PC-9 (cell line): Measurements from ENCODE around the gene DFFA. TPM values are rescaled to one million over a fixed set of nuclear protein-coding genes. Genes with fewer than 3 reads are reported as not detected.

Experiments
- BruUV-seq: library from RNA; stranded (reverse); fragments of 400-500 nt; replicated peaks from 2 replicates; lab custom pipeline; 2021; lab: Mats Ljungman, UMichigan
- CTCF ChIA-PET: fragments of 300-600 bp; sonication (Branson Sonifier 250); formaldehyde crosslinking; loops from one replicate; lab custom pipeline; 2022; ENCODE audit warnings: antibody characterized with exemption; lab: Charles Lee
- POLR2A ChIA-PET: fragments of 300-600 bp; sonication (Branson Sonifier 250); formaldehyde crosslinking; loops from one replicate; lab custom pipeline; 2022; ENCODE audit warnings: antibody characterized with exemption; ENCODE audit not compliant: unreplicated experiment; lab: Charles Lee
- DNase-seq, 2 experiments: peaks; one replicate each; pipeline versions ENCODE4 v3.0.0 to v3.0.0-alpha.2; 2015 to 2022; ENCODE audit warnings: mixed read lengths in 1 of 2
- H2AFZ ChIP-seq: fragments of 200-600 bp; sonication (generic); 2 replicates; pipeline ENCODE4 v1.8.1; 2017; ENCODE audit warnings: antibody characterized with exemption
- H3F3A ChIP-seq: fragments of 200-600 bp; sonication (generic); 2 replicates; pipeline ENCODE4 v1.8.1; 2017; ENCODE audit warnings: antibody characterized with exemption, mild to moderate bottlenecking, low read depth; ENCODE audit not compliant: insufficient read depth
- H3K27ac ChIP-seq: fragments of 200-600 bp; sonication (generic); 2 replicates; pipeline ENCODE4 v1.6.1; 2016; ENCODE audit warnings: mixed run types
- H3K27me3 ChIP-seq: fragments of 200-600 bp; sonication (generic); 2 replicates; pipeline ENCODE4 v1.6.1; 2016; ENCODE audit warnings: low read depth, mixed run types; ENCODE audit not compliant: insufficient read depth
- H3K36me3 ChIP-seq: fragments of 200-600 bp; sonication (generic); 2 replicates; pipeline ENCODE4 v1.6.1; 2016; ENCODE audit warnings: low read depth, mixed run types
- H3K4me1 ChIP-seq: fragments of 200-600 bp; sonication (generic); replicated peaks from 2 replicates; pipeline ENCODE4 v1.6.1; 2016; ENCODE audit warnings: mixed run types; ENCODE audit not compliant: insufficient read depth
- H3K4me2 ChIP-seq: fragments of 200-600 bp; sonication (generic); 2 replicates; pipeline ENCODE4 v1.6.1; 2017; ENCODE audit warnings: mixed run types
- H3K4me3 ChIP-seq: fragments of 200-600 bp; sonication (generic); 2 replicates; pipeline ENCODE4 v1.6.1; 2016; ENCODE audit warnings: mixed run types
- H3K79me2 ChIP-seq: fragments of 200-600 bp; sonication (generic); 2 replicates; pipeline ENCODE4 v1.6.1; 2017; ENCODE audit warnings: low read depth, mixed run types
- H3K9me2 ChIP-seq: fragments of 200-600 bp; sonication (generic); 2 replicates; pipeline ENCODE4 v1.8.1; 2017; ENCODE audit warnings: mild to moderate bottlenecking; ENCODE audit not compliant: insufficient read depth
- H3K9me3 ChIP-seq: fragments of 200-600 bp; sonication (generic); 2 replicates; pipeline ENCODE4 v1.8.1; 2016; ENCODE audit warnings: low read depth; ENCODE audit not compliant: insufficient read depth
- H4K20me1 ChIP-seq: fragments of 200-600 bp; sonication (generic); 2 replicates; pipeline ENCODE4 v1.8.1; 2017; ENCODE audit not compliant: insufficient read depth
- EZH2 ChIP-seq: fragments of 200-600 bp; sonication (generic); IDR thresholded peaks from 2 replicates; pipeline ENCODE4 v1.8.0; 2017; ENCODE audit warnings: antibody characterized with exemption, low read depth
- intact Hi-C: fragments of 100-400 bp; cut with micrococcal nuclease; formaldehyde crosslinking; loops from one replicate; pipeline ENCODE4 v1.10.0; 2022; ENCODE audit not compliant: unreplicated experiment
- total RNA-seq: library from RNA; stranded (reverse); gene quantifications from 2 replicates; pipeline ENCODE4 v1.2.3, GENCODE V29; 2021
- TF ChIP-seq, protein P1 (sequence below): fragments of 200-600 bp; sonication (generic); conservative IDR thresholded peaks from 2 replicates; pipeline ENCODE4 v1.6.1; 2017; ENCODE audit warnings: mixed run types, antibody characterized with exemption, mild to moderate bottlenecking, moderate library complexity

DFFA gene
- total RNA-seq, 1 experiment from 2014 or later = 35.2 TPM

DNA sequence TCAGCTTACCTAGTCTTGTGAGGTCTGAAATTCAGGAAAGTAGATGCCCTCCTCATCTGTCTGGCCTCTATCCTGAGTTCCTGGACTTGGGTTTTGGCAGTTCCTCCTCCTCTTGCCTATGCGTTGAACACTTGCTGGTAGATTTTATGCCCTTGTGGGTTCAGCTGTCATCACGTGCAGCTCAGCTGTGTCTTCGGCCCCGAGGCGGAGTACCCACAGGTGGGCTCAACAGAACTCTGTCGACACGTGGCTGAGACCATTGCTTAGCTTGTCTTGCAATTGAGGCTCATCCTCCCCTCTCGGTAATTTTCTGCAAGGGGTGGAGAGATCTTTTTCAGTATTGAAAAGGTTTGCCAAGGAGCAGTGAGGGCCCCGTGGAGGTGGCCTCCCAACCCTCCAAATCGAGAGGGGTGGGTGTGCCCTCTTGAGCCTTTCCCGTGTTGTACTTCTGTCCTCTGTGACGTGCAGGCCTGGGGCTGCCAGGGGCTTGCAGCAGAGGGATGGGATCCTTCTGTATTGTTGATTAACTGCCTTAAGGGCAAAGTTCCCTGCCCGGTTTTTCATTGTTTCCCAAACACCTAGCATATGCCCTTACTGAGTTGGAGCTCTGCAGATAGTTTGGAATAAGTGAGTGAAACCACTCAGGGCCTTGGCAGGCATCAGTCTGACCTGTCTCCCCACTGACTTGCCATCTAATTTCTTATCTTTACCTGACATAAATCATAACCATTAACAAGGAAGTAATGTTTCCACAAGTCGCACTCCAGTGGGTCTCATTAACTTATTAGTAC lies 39.2 kb downstream of the DFFA start:
- TF ChIP-seq, protein P1, sequence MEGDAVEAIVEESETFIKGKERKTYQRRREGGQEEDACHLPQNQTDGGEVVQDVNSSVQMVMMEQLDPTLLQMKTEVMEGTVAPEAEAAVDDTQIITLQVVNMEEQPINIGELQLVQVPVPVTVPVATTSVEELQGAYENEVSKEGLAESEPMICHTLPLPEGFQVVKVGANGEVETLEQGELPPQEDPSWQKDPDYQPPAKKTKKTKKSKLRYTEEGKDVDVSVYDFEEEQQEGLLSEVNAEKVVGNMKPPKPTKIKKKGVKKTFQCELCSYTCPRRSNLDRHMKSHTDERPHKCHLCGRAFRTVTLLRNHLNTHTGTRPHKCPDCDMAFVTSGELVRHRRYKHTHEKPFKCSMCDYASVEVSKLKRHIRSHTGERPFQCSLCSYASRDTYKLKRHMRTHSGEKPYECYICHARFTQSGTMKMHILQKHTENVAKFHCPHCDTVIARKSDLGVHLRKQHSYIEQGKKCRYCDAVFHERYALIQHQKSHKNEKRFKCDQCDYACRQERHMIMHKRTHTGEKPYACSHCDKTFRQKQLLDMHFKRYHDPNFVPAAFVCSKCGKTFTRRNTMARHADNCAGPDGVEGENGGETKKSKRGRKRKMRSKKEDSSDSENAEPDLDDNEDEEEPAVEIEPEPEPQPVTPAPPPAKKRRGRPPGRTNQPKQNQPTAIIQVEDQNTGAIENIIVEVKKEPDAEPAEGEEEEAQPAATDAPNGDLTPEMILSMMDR = no peak
- no peak for TF ChIP-seq EZH2
- no peaks in the 10 kb centered on the region for H3K9me3 ChIP-seq
- H3K4me3 ChIP-seq = no peak overlapping the region
- no peak overlapping the region for H2AFZ ChIP-seq
- BruUV-seq = no TSS peak
- H3K36me3 ChIP-seq = no peaks in the 10 kb centered on the region
- H3K79me2 ChIP-seq = peaks cover 13% of the 10 kb centered on the region
- no peaks in the 10 kb centered on the region; the same call in 1 of the 2 replicates for H3F3A ChIP-seq
- DNase-seq = no peak
- no peaks in the 10 kb centered on the region for H3K27me3 ChIP-seq
- H3K9me2 ChIP-seq = no peaks in the 10 kb centered on the region
- H3K27ac ChIP-seq = no peak overlapping the region
- H3K4me1 ChIP-seq = peaks cover 6% of the 10 kb centered on the region
- intact Hi-C loops = no loop called here
- H4K20me1 ChIP-seq = no peaks in the 10 kb centered on the region
- no peak overlapping the region for H3K4me2 ChIP-seq
- CTCF ChIA-PET = no interaction called here
- POLR2A ChIA-PET = no interaction called here

DNA sequence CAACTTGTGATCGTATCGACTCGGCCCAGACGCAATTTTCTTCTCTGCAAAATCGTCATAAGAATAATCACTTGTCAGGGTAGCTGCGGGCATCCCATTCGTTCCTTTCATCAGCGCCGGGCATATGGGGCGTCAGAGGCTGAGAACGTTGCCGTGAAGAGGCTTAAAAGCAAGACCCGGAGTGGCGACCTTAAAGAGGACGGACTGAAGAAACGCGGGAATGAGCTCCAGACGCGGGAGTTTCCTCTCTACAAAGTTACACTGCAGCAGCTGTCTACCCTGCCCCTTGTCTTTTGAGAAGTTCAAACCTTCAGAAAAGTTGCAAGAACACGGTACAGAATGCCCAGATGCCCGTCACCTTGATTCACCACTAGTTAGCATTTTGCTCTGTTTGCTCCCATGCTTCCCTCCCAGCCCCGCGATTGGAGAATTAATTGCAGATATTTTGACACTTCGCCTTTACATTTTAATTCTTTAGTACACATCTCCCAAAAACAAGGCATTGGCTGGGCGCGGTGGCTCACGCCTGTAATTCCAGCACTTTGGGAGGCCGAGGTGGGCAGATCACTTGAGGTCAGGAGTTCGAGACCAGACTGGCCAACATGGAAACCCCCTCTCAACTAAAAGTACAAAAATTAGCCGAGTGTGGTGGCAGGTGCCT lies 41.1 kb downstream of the DFFA start:
- no peak for DNase-seq
- no peak for TF ChIP-seq EZH2
- TF ChIP-seq, protein P1 = no peak
- Histone ChIP-seq H3K27me3 (no peaks in the 10 kb centered on the region), H3F3A (no peaks in the 10 kb centered on the region; the same call in 1 of the 2 replicates), H3K4me2 (peak overlapping the region; percentile 86), H3K9me3 (no peaks in the 10 kb centered on the region), H4K20me1 (no peaks in the 10 kb centered on the region), H3K9me2 (no peaks in the 10 kb centered on the region), H2AFZ (peak overlapping the region; percentile 93), H3K4me1 (peaks cover 10% of the 10 kb centered on the region), H3K79me2 (peaks cover 13% of the 10 kb centered on the region), H3K4me3 (peak overlapping the region; percentile 71), H3K36me3 (no peaks in the 10 kb centered on the region), H3K27ac (peak overlapping the region; percentile 26; the same call in 1 of the 2 replicates)
- intact Hi-C loops = loop anchor here (2.0 kb wide), 1 partner anchor 44 kb away; the partner anchor contains the start of gene PEX14
- POLR2A ChIA-PET = no interaction called here
- BruUV-seq = TSS peak; percentile 49
- CTCF ChIA-PET = interaction anchor here (3.3 kb wide), 1 partner anchor 63 kb away, joined by 19 read pairs; no protein-coding TSS in a partner anchor
